ENCODE measurements around the gene CROT. TPM values are rescaled to one million over a fixed set of nuclear protein-coding genes. Genes with fewer than 3 reads are reported as not detected.
A peak's percentile ranks its signal among the peaks of the same experiment; 100 is the strongest.

CROT gene
- total RNA-seq, 3 donors from 2014 or later (not counting 1 experiment from before 2014, with no cell fraction given): 17.5 to 19.0 (median 17.9) TPM

GRCh38 chr7:87363342-87363741 lies 17.9 kb downstream of the CROT start:
- Mint-ChIP-seq H3K4me3 (no peak overlapping the region), H3K9me3 (no peaks in the 10 kb centered on the region), H3K27ac (no peak overlapping the region), H3K27me3 (ENCODE audit: low read depth in 2 of 2) (no peaks in the 10 kb centered on the region), H3K36me3 (no peaks in the 10 kb centered on the region), H3K4me1 (no peaks in the 10 kb centered on the region)
- Histone ChIP-seq H3K27ac (ENCODE audit: low read length) (no peak overlapping the region), H3K4me1 (ENCODE audit: control insufficient read depth, insufficient read depth, low read length) (no peaks in the 10 kb centered on the region), H3K9me3 (ENCODE audit: control insufficient read depth, insufficient read depth, low read length) (no peaks in the 10 kb centered on the region), H3K4me3 (ENCODE audit: low read length) (no peak overlapping the region), H3K36me3 (ENCODE audit: control insufficient read depth, insufficient read depth, low read length) (peaks cover 12% of the 10 kb centered on the region), H3K27me3 (ENCODE audit: control insufficient read depth, insufficient read depth, low read length) (no peaks in the 10 kb centered on the region)
- ATAC-seq (no peak), DNase-seq (no peak)
- 100% methylated on average over 1 of the region's 1 CpG for WGBS (ENCODE audit: insufficient coverage)
- TF ChIP-seq, protein P1, sequence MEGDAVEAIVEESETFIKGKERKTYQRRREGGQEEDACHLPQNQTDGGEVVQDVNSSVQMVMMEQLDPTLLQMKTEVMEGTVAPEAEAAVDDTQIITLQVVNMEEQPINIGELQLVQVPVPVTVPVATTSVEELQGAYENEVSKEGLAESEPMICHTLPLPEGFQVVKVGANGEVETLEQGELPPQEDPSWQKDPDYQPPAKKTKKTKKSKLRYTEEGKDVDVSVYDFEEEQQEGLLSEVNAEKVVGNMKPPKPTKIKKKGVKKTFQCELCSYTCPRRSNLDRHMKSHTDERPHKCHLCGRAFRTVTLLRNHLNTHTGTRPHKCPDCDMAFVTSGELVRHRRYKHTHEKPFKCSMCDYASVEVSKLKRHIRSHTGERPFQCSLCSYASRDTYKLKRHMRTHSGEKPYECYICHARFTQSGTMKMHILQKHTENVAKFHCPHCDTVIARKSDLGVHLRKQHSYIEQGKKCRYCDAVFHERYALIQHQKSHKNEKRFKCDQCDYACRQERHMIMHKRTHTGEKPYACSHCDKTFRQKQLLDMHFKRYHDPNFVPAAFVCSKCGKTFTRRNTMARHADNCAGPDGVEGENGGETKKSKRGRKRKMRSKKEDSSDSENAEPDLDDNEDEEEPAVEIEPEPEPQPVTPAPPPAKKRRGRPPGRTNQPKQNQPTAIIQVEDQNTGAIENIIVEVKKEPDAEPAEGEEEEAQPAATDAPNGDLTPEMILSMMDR (IDR thresholded peaks at IDR 0.05): no peak
- intact Hi-C loops (cut with micrococcal nuclease): no loop called here

- ATAC-seq (no peak), DNase-seq (no peak)
- H3K4me3 ChIP-seq (ENCODE audit: low read length): no peak overlapping the region
- peaks cover 12% of the 10 kb centered on the region for H3K36me3 ChIP-seq (ENCODE audit: control insufficient read depth, insufficient read depth, low read length)
- Mint-ChIP-seq H3K27ac (no peak overlapping the region), H3K36me3 (no peaks in the 10 kb centered on the region), H3K4me1 (no peaks in the 10 kb centered on the region), H3K9me3 (no peaks in the 10 kb centered on the region), H3K4me3 (no peak overlapping the region), H3K27me3 (ENCODE audit: low read depth in 2 of 2) (no peaks in the 10 kb centered on the region)
- no peaks in the 10 kb centered on the region for H3K4me1 ChIP-seq (ENCODE audit: control insufficient read depth, insufficient read depth, low read length)
- TF ChIP-seq, protein P1 (IDR thresholded peaks at IDR 0.05): no peak
- H3K27ac ChIP-seq (ENCODE audit: low read length): no peak overlapping the region
- intact Hi-C loops (cut with micrococcal nuclease): no loop called here
- no peaks in the 10 kb centered on the region for H3K9me3 ChIP-seq (ENCODE audit: control insufficient read depth, insufficient read depth, low read length)
- H3K27me3 ChIP-seq (ENCODE audit: control insufficient read depth, insufficient read depth, low read length): no peaks in the 10 kb centered on the region
These were observed 18.8 kb downstream of the CROT start for GRCh38 chr7:87364246-87364645.

GRCh38 chr7:87369216-87369615 lies 23.8 kb downstream of the CROT start:
- no peaks in the 10 kb centered on the region for H3K27me3 ChIP-seq (ENCODE audit: control insufficient read depth, insufficient read depth, low read length)
- H3K4me1 Mint-ChIP-seq: no peaks in the 10 kb centered on the region
- no peaks in the 10 kb centered on the region for H3K36me3 Mint-ChIP-seq
- H3K27ac Mint-ChIP-seq: peak overlapping the region in 1 of 2 donors; percentile 43
- peak; percentile 83 to 94 (median 92) for ATAC-seq
- H3K9me3 Mint-ChIP-seq: no peaks in the 10 kb centered on the region
- WGBS (ENCODE audit: insufficient coverage): 36% methylated on average over 4 of the region's 4 CpGs
- peak in 1 of 2 donors; percentile 61 for DNase-seq
- no peaks in the 10 kb centered on the region for H3K4me1 ChIP-seq (ENCODE audit: control insufficient read depth, insufficient read depth, low read length)
- peak overlapping the region; percentile 48 for H3K27ac ChIP-seq (ENCODE audit: low read length)
- TF ChIP-seq, protein P1 (IDR thresholded peaks at IDR 0.05): no peak
- H3K4me3 ChIP-seq (ENCODE audit: low read length): no peak overlapping the region
- peak overlapping the region; percentile 18 for H3K4me3 Mint-ChIP-seq
- intact Hi-C loops (cut with micrococcal nuclease): no loop called here
- no peaks in the 10 kb centered on the region for H3K36me3 ChIP-seq (ENCODE audit: control insufficient read depth, insufficient read depth, low read length)
- no peaks in the 10 kb centered on the region for H3K9me3 ChIP-seq (ENCODE audit: control insufficient read depth, insufficient read depth, low read length)
- no peaks in the 10 kb centered on the region for H3K27me3 Mint-ChIP-seq (ENCODE audit: low read depth in 2 of 2)

DNA sequence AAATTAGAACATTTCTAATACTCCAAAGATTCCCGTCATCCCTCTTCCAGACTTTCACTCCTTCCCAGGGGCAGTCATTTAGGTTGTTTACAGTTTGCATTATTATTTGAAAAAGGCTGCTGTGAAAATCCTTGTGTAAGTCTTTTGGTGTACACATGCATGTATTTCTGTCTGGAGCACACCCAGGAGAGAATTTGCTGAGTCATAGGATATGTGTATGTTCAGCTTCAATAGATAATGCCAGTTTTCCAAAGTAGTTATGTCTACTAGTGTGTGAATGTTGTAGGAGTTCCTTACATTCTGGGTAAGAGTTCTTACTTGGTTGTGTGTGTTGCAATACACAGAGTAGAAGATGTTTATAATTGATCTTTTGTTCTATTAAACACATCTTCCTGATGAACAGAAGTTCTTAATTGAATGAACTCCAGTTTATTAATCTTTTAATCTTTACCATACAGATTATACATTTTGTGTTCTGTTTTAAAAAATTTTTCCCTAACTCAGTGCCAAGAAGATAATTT lies 25.3 kb downstream of the CROT start:
- Mint-ChIP-seq H3K9me3 (no peaks in the 10 kb centered on the region), H3K36me3 (no peaks in the 10 kb centered on the region), H3K27me3 (ENCODE audit: low read depth in 2 of 2) (no peaks in the 10 kb centered on the region), H3K4me1 (no peaks in the 10 kb centered on the region), H3K4me3 (no peak overlapping the region), H3K27ac (no peak overlapping the region)
- WGBS (ENCODE audit: insufficient coverage): no CpG with 5 or more reads among the region's 1 CpG
- intact Hi-C loops (cut with micrococcal nuclease): no loop called here
- no peak overlapping the region for H3K4me3 ChIP-seq (ENCODE audit: low read length)
- no peaks in the 10 kb centered on the region for H3K4me1 ChIP-seq (ENCODE audit: control insufficient read depth, insufficient read depth, low read length)
- ATAC-seq (no peak), DNase-seq (no peak)
- H3K9me3 ChIP-seq (ENCODE audit: control insufficient read depth, insufficient read depth, low read length): no peaks in the 10 kb centered on the region
- no peaks in the 10 kb centered on the region for H3K36me3 ChIP-seq (ENCODE audit: control insufficient read depth, insufficient read depth, low read length)
- H3K27ac ChIP-seq (ENCODE audit: low read length): no peak overlapping the region
- TF ChIP-seq, protein P1 (IDR thresholded peaks at IDR 0.05): no peak
- H3K27me3 ChIP-seq (ENCODE audit: control insufficient read depth, insufficient read depth, low read length): no peaks in the 10 kb centered on the region

All from natural killer cell (primary cell).